ENCODE measurements around the gene SAA4.
"Not testable (repeated sequence)": the region's sequence is repeated elsewhere in the genome, so short reads cannot be mapped to it uniquely, and the experiment has no call there.

The SAA4 gene

DNA sequence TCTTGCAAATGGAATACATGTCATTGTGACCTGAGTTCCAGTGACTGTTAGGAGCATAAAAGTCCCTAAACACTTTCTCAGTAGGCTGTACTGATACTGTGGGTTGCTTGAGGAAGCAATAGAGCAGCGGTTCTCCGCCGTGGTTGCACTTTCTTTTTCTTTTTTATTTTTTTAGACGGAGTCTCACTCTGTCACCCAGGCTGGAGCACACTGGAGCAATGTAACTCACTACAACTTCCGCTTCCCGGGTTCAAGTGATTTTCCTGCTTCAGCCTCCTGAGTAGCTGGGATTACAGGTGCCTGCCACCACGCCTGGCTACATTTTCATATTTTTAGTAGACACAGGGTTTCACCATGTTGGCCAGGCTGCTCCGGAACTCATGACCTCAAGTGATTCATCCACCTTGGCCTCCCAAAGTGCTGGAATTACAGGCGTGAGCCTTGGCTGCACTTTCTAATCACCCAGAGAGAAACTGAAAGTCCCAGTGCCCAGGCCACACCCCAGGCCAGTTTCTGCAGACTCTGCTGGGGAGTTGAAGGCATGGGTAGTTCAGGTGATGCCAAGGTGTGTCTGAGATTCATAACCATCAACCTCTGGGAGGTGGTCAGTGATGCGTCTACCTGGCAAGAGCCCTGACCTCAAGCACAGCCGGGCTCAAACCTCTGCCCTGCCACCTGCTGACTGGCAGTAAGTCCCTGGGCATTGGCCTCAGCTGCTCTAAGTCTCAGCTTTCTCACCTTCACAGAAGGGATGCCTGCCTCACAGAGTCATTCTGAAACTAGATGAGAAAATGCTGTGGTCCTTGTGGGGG lies 10.0 kb upstream of the SAA4 start:
- not testable (repeated sequence) for DNase-seq

DNA sequence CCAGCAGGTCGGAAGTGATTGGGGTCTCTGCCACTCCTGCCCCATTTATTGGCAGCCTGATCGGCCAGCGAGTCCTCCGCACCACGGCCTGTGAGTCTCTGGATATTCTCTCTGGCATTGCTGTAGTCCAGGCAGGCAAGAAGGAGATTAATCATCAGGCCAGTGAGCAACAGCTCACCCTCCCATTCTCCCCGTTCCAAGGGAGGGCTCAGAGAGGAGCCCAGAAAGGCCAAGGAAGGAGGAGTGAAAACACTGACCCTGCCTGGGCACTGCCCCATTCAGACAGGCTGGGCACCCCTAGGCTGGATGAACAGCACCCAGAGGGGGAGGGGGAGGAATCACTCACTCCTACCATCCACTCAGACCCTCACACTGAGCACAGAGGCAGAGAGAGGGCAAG lies 8.8 kb upstream of the SAA4 start:
- no peak for DNase-seq

DNA sequence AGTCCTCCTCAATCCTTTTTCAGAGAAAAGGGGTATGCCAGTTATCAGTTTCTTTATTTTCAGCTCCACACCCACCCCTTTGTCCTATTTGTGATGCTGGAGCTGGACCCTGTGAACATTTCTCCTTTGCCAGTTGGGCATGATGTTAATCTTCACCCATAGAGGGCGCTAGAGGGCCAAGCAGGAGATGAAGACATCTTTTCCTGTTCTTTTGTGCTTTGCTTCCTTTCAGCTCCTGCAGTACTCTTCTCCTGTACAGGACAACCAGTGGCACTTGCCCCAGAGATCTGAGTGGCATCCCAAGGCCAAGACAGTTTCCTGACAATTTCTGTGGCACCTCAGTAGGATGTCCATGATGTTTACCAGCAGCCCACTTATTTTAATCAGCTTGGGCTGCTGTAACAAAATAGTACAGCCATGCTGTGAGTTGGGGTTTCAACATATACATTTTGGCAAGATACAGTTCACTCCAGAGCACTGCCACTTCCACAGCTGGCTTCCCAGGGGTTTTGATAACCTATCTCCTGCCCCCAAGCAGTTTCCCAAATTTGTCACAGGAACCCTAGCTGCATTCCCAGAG lies 7.3 kb upstream of the SAA4 start:
- peak; percentile 44 for DNase-seq

DNA sequence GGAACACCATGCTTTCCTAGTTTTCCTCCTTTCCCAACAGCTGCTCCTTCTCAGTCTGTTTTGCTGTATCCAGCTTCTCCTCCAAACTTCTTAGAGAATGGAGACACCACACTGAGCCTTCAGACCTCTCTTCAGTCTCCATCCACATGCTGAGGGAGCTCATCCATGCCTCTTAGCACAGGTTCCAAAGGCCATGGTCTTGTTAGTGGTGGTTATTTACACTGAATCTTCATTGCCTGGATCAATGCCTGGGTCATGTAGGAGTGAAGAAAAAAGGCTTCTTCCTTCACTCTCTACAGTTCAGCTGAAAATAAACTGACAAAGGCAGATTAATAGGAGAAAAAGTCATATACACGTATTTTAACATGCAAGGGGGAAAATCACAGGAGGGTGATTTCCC lies 3.1 kb upstream of the SAA4 start:
- no peak for DNase-seq

DNA sequence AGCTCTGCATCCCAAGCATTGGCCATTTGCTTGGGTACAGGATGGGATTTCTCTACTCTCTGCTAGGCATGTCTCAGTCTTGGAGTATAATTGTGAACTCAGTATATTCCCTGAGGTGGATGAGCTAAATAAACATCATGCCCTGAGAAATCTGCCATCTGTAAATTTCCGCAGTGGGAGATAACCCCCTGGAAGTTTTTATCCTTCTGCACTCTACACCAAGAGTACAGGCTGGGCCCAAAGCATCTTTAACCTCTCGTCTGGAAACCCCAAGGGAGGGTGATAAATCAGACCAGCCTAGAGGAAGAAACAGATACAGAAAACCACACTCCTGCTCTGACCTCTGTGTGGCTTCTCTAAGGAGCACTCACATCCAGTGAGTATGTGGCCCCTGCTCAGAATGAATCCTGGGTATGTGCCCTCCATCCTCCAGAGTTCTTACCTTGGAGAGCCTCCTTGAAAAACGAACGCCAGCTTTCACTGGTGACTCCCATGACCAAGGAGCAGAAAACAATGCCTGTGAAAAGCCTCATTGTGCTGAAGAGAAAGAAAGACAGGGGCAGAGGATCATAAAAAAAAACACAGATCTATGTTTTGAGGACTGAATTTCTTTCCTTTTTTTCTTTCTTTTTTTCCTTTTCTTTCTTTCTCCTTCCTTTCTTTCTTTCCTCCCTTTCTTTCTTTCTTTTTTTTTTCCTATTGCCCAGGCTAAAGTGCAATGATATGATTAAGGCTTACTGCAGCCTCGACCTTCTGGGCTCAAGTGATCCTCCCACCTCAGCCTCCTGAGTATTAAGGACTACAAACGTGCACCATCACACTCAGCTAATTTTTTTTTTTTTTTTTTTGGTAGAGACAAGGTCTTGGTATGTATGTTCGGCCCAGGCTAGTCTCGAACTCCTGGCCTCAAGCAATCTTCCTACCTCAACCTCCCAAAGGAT lies 938 bp downstream of the SAA4 start:
- DNase-seq = no peak

DNA sequence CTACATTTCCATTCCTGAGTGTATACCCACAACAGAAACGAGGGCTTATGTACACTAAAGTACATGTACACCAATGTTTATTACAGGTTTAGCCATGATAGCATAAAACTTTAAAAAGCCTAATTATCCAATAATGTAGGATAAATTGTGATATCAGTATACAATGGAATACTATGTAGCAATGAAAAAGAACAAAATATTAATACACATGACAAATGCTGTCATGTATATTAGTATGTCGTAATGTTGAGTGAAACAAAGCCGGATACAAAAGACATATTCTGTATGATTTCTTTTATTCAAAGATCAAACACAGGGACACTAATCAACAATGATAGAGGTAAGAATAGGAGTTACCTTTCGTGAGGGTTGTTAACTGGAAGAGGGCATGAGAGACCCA lies 2.7 kb downstream of the SAA4 start:
- no peak for DNase-seq

DNA sequence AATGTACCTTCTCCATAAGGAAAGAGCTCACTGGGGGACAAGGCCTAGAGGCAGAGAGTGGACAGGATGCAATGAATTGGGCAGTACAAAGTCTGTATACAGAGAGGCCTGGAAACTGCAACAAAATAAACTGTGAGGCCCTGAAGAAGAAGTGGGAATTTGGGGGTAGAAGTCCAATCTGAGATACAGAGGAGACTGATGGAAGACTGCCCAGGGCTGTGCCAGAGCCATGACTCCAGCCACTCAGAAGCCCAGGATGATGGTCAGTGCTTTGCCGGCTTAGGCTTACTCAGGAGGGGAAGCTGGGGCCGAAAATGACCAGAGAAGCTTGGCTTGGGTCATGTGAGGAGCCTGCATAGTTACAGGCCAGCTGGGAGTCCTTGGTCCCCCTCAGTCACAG lies 5.7 kb downstream of the SAA4 start:
- DNase-seq = no peak

DNA sequence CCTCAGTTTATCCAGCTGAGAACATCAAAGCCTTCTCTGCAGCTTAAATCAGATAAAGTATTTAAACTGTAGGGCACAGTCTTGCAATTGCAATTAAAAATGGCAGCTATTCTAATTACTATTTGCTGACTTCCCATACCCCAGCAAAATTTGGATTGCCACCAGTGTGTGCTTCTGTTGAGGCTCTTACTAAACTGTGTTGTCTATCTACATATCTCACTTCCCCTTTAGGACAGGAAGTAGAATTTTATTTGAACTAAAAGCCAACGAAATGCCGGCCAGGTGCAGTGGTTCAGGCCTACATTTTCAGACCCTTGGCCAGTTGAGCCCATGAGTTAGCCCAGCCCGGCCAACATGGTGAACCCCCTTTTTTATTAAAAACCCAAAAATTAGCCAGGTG lies 7.1 kb downstream of the SAA4 start:
- no peak for DNase-seq

DNA sequence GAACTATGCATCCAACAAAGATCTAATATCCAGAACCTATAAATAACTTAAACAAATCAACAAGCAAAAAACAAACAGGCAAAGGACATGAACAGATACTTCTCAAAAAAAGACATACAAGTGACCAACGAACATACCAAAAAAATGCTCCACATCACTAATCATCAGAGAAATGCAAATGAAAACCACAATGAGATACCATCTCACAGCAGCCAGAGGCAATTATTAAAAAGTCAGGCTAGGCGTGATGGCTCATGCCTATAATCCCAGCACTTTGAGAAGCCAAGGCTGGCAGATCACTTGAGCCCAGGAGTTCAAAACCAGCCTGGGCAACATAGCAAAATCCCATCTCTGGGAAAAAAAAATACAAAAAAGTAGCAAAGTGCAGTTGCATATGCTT lies 10.7 kb downstream of the SAA4 start:
- no peak for DNase-seq

DNA sequence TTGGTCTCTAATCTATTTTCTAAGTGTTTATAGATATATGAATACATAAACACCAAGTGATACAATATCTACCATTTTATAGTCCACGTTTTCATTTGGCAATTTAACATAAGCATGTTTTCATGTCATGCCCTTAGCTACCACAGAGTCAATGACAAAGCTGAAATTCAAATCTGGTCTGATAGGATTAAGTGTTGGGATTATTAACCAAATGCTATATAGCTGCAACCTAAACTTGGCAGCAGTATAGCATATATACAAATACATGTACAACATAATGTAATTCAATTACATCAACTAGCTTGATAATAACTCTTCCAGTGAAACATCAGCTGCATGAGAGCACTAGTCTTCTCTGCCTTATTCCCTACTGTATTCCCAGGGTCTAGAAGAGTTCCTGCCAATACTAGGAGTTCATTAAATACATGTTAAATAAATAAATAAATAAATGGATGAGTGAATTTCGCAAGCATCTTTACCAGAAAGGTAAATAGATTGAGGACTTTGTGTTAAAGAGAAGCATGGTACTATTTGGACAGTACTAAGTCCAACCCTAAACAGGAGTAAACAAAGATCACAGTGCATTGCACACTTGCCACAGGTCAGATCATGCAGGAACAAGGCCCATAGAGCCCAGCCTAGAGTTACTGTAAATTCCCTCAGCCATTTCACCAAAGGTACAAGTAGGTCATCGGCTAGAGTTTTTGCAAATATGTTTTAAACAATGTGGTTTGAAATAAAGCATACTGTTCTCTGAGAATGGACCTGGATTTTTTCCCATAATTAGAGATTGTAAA lies 12.8 kb downstream of the SAA4 start:
- no peak for DNase-seq

DNA sequence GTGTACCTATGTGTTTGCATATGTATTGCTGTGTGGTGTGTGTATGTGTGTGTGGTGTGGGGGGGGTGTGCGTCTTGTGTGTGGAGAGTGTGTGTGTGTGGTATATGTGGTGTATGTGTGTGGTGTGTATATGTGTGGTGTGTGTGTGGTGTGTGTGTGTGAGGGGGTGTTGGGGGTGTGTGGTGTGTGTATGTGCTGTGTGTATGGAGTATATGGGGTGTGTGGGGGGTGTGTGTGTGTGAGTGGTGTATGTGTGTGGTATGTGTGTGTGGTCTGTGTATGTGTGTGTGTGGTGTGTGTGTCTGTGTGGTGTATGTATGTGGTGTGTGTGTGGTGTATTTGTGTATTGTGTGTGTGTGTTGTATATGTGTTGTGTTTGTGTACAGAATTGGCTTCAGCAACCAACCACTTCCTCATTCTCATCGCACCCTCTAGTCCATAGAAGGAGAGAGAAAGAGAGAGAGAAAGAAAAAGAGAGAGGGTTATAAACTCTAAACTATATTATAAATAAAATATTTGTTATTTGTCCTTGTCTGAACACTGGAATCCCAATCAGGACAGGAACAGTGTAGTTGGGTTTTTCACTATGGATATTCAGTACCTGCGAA lies 13.7 kb downstream of the SAA4 start:
- no peak for DNase-seq

DNA sequence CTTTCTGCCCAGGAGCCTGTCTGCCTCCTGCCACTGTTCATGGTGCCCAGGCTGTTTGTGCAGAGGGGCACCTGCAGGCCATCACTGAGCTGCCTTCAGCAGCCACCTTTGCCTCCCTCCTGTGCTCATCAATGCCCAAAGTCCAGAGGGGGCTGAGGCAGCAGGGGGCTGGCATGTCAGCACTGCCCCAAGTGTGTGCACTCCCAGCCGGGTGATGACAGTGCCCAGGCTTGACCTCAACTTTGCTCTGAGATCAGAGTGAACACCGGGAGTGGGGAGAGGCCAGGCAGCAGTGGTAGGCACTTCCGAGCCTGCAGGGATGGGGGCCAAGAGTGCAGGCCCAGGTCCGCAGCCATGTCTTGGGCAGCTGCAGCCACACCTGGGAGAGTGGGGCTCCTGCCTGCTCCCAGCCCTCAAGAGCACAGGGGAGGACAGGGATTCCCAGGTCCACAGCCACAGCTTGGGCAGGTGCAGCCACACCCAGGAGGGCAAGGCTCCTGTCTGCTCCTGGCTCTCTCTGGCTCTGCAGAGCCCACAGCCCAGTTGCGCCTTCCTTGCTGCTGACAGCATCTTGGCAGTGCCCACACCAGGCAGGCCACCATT lies 15.2 kb downstream of the SAA4 start:
- no peak for DNase-seq

DNA sequence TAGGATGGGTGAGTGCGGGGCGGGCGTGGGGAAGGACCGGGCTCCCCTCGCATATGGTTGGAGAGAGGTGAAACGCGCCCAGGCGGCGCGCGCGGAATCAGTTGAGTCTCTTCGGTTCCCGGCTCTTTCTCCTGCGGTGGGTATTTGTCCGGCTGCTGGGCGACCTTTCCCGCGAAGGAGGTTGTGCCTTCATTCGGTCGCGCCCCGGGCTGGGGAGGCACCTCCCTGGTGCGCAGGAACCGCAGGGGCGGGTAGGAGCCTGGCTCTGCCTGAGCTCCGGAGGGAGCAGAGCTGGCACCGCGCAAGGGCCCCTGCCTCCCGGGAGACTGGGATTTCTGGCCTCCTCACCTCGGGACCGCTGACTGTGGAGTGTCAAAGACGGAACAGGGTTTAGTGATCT lies 27.5 kb downstream of the SAA4 start:
- DNase-seq = no peak

DNA sequence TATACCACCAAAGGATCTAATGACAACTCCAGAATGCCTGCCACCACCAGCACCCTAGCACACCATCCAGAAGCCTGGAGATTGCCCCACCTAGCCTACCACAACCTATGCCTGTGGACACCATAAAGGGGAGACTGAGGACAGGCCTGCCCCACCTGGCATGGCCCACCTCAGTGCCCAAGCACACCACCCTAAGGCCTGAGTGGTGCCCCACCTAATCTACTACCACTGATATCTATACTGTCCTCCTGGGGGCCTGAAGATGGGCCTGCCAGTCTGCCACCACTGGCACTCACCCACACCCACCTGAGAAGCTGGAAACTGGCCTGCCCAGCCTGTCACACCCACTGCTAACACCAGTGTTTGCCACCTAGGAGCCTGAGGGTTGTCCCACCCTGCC lies 31.8 kb downstream of the SAA4 start:
- no peak for DNase-seq

DNA sequence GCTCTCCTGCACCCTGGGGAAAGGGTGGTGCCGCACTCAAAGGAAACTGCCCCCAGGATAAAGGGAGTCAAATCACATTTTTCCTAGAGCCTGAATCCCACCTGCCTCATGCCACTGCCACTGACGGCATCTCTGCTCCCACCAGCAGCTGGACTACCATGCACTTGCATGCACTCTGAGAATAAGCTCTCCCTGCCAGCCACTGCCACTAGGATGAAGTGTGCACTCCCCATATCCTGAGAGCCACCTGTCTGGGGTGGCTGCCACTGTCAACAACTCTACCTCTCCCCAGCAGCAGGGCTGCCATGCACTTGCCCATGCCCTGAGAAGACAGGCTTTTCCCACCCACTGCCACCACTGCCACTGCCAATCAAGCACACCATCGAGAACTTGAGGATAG lies 32.4 kb downstream of the SAA4 start:
- DNase-seq = no peak

DNA sequence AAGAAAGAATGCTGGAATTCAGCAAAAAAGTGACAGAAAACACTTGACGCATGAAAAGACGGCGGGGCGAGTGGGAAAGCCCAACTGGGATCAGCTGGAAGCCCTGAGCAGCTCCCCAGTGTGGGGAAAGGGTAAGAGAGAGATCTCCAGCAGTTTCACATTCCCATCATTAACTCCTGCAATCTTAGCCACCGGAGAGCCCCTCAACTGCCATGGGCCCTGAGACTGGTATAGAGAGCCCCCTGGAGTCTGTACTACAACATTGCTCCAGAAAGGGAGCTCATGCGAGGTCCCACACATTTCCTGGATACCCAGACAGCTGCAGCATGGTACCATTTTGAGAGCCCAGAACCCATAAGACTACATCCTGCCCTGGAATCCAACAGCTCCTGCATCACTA lies 32.9 kb downstream of the SAA4 start:
- no peak for DNase-seq

DNA sequence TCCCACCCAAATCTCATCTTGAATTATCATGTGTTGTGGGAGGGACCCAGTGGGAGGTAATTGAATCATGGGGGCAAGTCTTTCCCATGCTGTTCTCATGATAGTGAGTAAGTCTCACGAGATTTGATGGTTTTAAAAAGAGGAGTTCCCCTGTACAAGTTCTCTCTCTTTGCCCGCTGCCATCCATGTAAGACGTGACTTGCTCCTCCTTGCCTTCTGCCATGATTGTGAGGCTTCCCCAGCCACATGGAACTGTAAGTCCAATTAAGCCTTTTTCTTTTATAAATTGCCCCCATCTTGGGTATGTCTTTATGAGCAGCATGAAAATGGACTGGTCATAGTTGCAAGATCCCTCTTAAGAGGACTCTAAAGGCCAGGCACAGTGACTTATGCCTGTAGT lies 38.9 kb downstream of the SAA4 start:
- not testable (repeated sequence) for DNase-seq

DNA sequence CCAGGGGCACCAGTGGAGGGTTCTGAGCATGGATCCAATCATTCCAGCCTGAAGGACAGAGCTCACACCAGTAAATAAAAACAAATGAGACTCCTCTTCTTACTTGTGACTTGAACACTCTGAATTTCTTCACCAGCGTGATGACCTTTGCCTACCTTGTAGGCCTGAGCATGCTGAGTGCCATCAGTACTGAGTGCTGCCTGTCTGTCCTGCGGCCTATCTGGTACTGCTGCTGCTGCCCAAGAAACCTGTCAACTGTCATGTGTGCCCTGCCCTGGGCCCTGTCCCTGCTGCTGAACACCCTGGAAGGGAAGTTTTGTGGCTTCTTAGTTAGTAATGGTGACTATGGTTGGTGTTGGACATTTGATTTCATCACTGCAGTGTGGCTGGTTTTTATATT lies 40.1 kb downstream of the SAA4 start:
- DNase-seq = no peak

DNA sequence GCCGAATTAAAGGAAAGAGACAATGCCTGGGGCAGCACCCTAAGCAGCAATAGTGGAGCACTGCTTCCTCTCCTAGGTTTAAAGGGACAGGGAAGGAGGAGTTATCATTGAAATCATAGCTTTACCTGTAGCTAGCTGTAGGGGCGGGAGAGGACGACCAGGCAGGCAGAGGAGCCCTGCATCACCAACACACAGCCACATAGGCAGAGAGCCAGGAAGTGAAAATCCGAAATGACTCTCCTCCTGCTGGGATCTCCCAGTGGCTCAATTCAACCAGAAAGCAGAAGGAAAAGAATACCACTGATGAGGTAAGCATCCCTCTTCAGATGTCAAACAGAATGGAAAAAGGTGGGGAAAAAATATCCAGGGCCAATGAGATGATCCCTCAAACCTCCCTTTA lies 43.6 kb downstream of the SAA4 start:
- DNase-seq = no peak

DNA sequence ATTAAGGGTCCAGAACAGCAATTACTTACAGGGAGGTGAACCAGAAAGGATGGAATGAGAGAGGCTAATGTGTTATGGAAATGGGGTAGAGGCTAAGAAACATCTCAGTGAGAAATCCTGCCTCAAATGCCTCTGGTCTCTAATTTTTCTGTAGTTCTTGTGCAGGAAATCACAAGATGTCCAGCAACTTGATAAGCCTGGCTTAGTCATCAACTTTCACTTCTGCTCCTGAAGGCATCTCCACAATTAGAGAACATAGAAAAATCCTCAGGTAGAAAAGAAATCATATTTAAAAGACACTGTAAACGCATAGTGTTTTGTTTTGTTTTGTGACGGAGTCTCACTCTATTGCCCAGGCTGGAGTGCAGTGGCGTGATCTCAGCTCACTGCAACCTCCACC lies 45.2 kb downstream of the SAA4 start:
- no peak for DNase-seq

DNA sequence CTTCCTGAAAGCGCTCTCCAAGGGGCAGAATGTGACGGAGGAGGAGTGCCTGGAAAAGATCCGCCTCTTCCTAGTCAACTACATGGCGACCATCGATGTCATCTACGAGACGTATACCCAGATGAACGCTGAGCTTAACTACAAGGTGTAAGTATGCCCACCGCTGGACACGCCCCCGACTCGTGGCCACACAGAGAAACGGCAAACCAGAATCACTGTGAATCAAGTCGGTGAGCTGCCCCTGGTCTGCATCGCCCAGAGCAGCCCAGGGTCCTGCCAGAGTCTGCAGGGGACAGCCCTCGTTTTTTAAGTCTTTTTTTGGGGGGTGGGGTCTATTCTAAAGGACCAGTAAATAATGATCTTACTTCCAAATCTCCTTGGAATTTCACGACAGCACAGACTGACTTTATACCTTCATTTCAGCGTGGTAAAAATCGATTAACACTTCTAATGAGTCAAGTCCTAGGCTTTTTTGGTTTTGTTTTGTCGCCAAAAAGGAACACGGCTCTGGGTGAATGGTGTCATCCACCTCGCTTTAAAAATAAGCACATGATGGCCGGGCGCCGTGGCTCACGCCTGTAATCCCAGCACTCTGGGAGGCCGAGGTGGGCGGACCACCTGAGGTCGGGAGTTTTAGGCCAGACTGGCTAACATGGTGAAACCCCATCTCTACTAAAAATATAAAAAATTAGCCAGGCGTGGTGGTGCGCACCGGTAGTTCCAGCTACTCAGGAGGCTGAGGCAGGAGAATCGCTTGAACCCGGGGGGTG lies 46.9 kb downstream of the SAA4 start:
- not testable (repeated sequence) for DNase-seq

Data from right hindlimb (tissue), 1 donor.